AG04450 (cell line): ENCODE measurements around the gene OR51L1. TPM values are rescaled to one million over a fixed set of nuclear protein-coding genes. Genes with fewer than 3 reads are reported as not detected.

ENCODE experiments used
- CTCF ChIA-PET: fragments of 300-600, 350-600 bp; formaldehyde crosslinking; extraction: SDS; loops from one replicate; lab custom pipeline; 2022; ENCODE audit warnings: antibody characterized with exemption, inconsistent platforms; lab: Charles Lee
- POLR2A ChIA-PET: fragments of 350-600 bp; formaldehyde crosslinking; extraction: SDS; loops from one replicate; lab custom pipeline; 2021; ENCODE audit warnings: antibody characterized with exemption, inconsistent platforms; lab: Yijun Ruan, JAX
- DNase-seq: peaks from one replicate; pipeline ENCODE4 v3.0.0-alpha.2; 2011; ENCODE audit warnings: low read depth, low spot score
- H3K27ac ChIP-seq: one replicate; pipeline ENCODE4 v1.5.1; 2012; ENCODE audit warnings: low read depth, low read length, control low read depth
- H3K27me3 ChIP-seq: one replicate; pipeline ENCODE4 v1.6.0; 2012; ENCODE audit warnings: low read length; ENCODE audit not compliant: control insufficient read depth, insufficient read depth
- H3K4me3 ChIP-seq: 2 replicates; pipeline ENCODE4 v1.5.1; 2011; ENCODE audit warnings: mild to moderate bottlenecking, low read depth, low read length, control low read depth
- H3K9me3 ChIP-seq: 2 replicates; pipeline ENCODE4 v1.5.1; 2012; ENCODE audit warnings: low read length; ENCODE audit not compliant: control insufficient read depth, insufficient read depth
- polyA plus RNA-seq: library from polyadenylated mRNA; depleted of rRNA; stranded (reverse); fragments of >200 nt; gene quantifications from 2 replicates; pipeline ENCODE4 v1.2.3, GENCODE V29; 2011; rRNA removed
- TF ChIP-seq, protein P1 (sequence below): IDR thresholded peaks from 2 replicates; pipeline ENCODE4 v1.5.1; 2011; ENCODE audit warnings: low read depth, low read length, control low read depth, inconsistent platforms

OR51L1 gene
- polyA plus RNA-seq, 1 experiment, result not detected

DNA sequence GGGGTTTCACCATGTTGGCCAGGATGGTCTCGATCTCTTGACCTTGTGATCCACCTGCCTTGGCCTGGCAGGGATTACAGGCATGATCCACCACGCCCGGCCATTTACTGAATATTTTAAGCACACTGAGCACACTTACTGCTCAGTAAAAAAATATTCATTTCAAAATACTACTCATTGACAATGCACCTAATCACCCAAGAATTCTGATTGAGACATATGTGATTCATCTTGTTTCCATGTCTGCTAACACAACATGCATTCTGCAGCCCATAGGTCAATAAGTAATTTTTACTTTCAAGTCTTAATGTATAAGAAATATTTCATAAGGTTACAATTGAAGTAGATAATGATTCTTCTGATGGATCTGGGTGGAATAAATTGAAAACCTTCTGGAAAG, 47.4 kb downstream of the OR51L1 start:
- Histone ChIP-seq H3K4me3 (no peak overlapping the region), H3K27me3 (no peaks in the 10 kb centered on the region), H3K9me3 (no peaks in the 10 kb centered on the region), H3K27ac (no peak overlapping the region)
- ChIA-PET CTCF (no interaction called here), POLR2A (no interaction called here)
- DNase-seq, result no peak
- TF ChIP-seq, protein P1, sequence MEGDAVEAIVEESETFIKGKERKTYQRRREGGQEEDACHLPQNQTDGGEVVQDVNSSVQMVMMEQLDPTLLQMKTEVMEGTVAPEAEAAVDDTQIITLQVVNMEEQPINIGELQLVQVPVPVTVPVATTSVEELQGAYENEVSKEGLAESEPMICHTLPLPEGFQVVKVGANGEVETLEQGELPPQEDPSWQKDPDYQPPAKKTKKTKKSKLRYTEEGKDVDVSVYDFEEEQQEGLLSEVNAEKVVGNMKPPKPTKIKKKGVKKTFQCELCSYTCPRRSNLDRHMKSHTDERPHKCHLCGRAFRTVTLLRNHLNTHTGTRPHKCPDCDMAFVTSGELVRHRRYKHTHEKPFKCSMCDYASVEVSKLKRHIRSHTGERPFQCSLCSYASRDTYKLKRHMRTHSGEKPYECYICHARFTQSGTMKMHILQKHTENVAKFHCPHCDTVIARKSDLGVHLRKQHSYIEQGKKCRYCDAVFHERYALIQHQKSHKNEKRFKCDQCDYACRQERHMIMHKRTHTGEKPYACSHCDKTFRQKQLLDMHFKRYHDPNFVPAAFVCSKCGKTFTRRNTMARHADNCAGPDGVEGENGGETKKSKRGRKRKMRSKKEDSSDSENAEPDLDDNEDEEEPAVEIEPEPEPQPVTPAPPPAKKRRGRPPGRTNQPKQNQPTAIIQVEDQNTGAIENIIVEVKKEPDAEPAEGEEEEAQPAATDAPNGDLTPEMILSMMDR, result no peak

DNA sequence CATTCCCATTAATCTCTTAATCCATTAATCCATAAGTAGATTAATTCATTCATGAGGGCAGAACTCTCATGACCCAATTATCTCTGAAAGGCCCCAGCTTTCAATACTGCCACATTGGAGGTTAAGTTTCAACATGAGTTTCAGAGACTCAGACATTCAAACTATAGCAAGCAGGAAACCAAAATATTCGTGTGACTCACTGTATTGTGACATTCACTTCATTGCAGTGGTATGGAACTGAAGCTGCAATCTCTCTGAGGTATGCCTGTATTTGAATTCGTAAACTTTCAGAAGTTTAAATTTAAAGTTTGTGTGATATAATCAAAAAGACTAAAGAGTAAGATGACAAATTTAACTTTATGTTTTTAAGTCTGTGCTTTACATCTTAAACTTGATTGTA, 48.7 kb downstream of the OR51L1 start:
- POLR2A ChIA-PET, result no interaction called here

DNA sequence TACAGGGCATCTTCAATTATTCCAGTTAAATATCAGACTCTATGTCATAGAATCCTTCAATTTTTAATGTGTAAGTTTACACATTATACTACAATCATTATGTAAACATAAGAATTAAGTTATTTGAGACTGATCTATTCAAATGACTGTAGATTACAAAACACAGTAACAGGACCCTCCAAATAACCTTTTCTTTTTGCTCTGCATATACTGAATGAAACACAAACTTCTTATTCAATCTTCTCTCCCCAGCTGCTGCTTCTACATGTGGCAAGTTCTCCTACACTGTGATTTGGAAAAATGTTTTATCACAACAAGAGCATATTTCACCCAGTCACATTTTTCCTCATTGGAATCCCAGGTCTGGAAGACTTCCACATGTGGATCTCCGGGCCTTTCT, 51.6 kb downstream of the OR51L1 start, which contains the start of gene OR52J3:
Gene OR52J3 (plus strand): TSS at position 301 of the 400 bp plus-strand sequence. CDS start 0 bp downstream, at position 301.
- no peak within 1 kb of the TSS for H3K27ac ChIP-seq
- POLR2A ChIA-PET, result no interaction called here
- CTCF ChIA-PET, result no interaction called here
- H3K9me3 ChIP-seq, result no peaks in the 10 kb centered on the region
- TF ChIP-seq, protein P1, result no peak
- DNase-seq, result no peak
- H3K27me3 ChIP-seq, result no peaks in the 10 kb centered on the region
- H3K4me3 ChIP-seq, result no peak within 1 kb of the TSS

More for the DNA sequence above, 48.7 kb downstream of the OR51L1 start:
- H3K27ac ChIP-seq, result no peak overlapping the region
- DNase-seq, result no peak
- TF ChIP-seq, protein P1, result no peak
- no peaks in the 10 kb centered on the region for H3K9me3 ChIP-seq
- no peak overlapping the region for H3K4me3 ChIP-seq
- CTCF ChIA-PET, result interaction anchor here (0.6 to 1.4 kb wide), 3 partner anchors 80 to 766 kb away, joined by 3 to 4 read pairs (median 3); no protein-coding TSS in a partner anchor
- no peaks in the 10 kb centered on the region for H3K27me3 ChIP-seq

DNA sequence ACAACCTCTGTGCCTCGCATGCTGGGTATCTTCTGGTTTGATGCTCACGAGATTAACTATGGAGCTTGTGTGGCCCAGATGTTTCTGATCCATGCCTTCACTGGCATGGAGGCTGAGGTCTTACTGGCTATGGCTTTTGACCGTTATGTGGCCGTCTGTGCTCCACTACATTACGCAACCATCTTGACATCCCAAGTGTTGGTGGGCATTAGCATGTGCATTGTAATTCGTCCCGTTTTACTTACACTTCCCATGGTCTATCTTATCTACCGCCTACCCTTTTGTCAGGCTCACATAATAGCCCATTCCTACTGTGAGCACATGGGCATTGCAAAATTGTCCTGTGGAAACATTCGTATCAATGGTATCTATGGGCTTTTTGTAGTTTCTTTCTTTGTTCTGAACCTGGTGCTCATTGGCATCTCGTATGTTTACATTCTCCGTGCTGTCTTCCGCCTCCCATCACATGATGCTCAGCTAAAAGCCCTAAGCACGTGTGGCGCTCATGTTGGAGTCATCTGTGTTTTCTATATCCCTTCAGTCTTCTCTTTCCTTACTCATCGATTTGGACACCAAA, 52.2 kb downstream of the OR51L1 start:
- Histone ChIP-seq H3K9me3 (no peaks in the 10 kb centered on the region), H3K4me3 (no peak overlapping the region), H3K27me3 (no peaks in the 10 kb centered on the region), H3K27ac (no peak overlapping the region)
- DNase-seq, result no peak
- TF ChIP-seq, protein P1, result no peak
- ChIA-PET POLR2A (no interaction called here), CTCF (no interaction called here)

Other genes starting within 250 kb of the OR51L1 start
- gene OR51F1, start 224.9 kb upstream of the OR51L1 start, polyA plus RNA-seq, result not detected in 2 replicates
- gene OR52R1, start 190.5 kb upstream of the OR51L1 start, polyA plus RNA-seq, result not detected in 2 replicates
- gene OR51F2, start 173.5 kb upstream of the OR51L1 start, polyA plus RNA-seq, result not detected in 2 replicates
- gene OR51S1, start 145.6 kb upstream of the OR51L1 start, polyA plus RNA-seq, result not detected in 2 replicates
- gene OR51T1, start 113.0 kb upstream of the OR51L1 start, polyA plus RNA-seq, result not detected in 2 replicates
- not detected in 2 replicates for gene OR51A7, start 91.1 kb upstream of the OR51L1 start, polyA plus RNA-seq
- gene OR51G2, start 75.5 kb upstream of the OR51L1 start, polyA plus RNA-seq, result not detected in 2 replicates
- not detected in 2 replicates for gene OR51G1, start 70.5 kb upstream of the OR51L1 start, polyA plus RNA-seq
- not detected in 2 replicates for gene OR51A4, start 47.2 kb upstream of the OR51L1 start, polyA plus RNA-seq
- not detected in 2 replicates for gene OR51A2, start 39.1 kb upstream of the OR51L1 start, polyA plus RNA-seq
- gene OR52J3, start 51.7 kb downstream of the OR51L1 start, polyA plus RNA-seq, result not detected in 2 replicates
- not detected in 2 replicates for gene OR52E2, start 64.8 kb downstream of the OR51L1 start, polyA plus RNA-seq
- not detected in 2 replicates for gene OR52E1, start 74.7 kb downstream of the OR51L1 start, polyA plus RNA-seq
- gene OR52A5, start 143.5 kb downstream of the OR51L1 start, polyA plus RNA-seq, result not detected in 2 replicates
- not detected in 2 replicates for gene OR52A1, start 159.9 kb downstream of the OR51L1 start, polyA plus RNA-seq
- gene OR51V1, start 205.8 kb downstream of the OR51L1 start, polyA plus RNA-seq, result not detected in 2 replicates
- 0.22 and 0.26 TPM in 2 replicates for gene HBB, start 232.2 kb downstream of the OR51L1 start, polyA plus RNA-seq
- gene HBD, start 239.6 kb downstream of the OR51L1 start, polyA plus RNA-seq, result 42.2 and 59.0 TPM in 2 replicates